ENCODE measurements around the gene ROR2.

DNA sequence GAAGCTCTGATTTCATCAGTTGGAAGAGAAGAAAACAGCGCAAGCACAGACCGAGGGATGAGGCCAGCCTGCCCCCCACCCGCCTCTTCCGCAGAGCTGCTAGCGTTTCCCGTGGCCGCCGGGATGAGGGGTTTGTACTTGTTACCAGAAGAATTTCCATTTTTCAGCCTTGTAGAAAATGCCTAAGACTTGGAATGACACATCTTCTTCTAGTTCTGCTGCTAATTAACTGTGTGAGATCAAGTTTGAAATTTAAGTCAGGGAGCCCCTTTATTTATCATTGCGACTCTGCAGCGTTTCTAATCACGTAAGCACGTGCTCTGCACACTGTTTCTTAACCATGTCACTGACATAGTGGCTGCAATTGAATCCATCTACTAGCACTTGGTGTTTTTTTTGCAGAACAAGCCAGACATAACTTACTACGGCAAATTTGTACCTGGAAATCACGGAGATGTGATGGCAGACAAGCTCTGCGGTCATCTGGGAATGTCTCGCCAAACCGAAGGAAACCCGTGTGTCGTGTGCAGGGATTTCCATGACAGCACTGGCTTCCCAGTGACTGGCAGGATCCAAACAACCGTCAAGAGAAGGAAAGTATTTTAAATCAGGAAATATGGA, 41.8 kb upstream of the ROR2 start:
- TF ChIP-seq EGR1 (IDR thresholded peaks at IDR 0.05; ENCODE audit: borderline replicate concordance, low read depth, low read length) (no peak), JUND (IDR thresholded peaks at IDR 0.05; ENCODE audit: low read length) (no peak), POLR2A (IDR thresholded peaks at IDR 0.05; ENCODE audit: control extremely low read depth in 1 of 2, low read depth in 2 of 2, low read length in 2 of 2) (no peak)
- TF ChIP-seq, protein P1, sequence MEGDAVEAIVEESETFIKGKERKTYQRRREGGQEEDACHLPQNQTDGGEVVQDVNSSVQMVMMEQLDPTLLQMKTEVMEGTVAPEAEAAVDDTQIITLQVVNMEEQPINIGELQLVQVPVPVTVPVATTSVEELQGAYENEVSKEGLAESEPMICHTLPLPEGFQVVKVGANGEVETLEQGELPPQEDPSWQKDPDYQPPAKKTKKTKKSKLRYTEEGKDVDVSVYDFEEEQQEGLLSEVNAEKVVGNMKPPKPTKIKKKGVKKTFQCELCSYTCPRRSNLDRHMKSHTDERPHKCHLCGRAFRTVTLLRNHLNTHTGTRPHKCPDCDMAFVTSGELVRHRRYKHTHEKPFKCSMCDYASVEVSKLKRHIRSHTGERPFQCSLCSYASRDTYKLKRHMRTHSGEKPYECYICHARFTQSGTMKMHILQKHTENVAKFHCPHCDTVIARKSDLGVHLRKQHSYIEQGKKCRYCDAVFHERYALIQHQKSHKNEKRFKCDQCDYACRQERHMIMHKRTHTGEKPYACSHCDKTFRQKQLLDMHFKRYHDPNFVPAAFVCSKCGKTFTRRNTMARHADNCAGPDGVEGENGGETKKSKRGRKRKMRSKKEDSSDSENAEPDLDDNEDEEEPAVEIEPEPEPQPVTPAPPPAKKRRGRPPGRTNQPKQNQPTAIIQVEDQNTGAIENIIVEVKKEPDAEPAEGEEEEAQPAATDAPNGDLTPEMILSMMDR (IDR thresholded peaks at IDR 0.05; ENCODE audit: control extremely low read depth in 1 of 3, insufficient read depth in 1 of 3, low read depth in 1 of 3, low read length in 3 of 3): no peak

Data from H1 (cell line).